ENCODE data around the gene TSSK1B.

TSSK1B gene

GRCh38 chr5:113384782-113385285 is 50.0 kb downstream of the TSSK1B start:
- H3K4me2 ChIP-seq: peak overlapping the region in 8 of 11 experiments; percentile 5 to 68 (median 26); a peak in 10 of 22 replicates
- peaks cover 26 to 39% (median 35%) of the 10 kb centered on the region in 10 experiments; a peak in 19 of 20 replicates for H3K4me1 ChIP-seq
- H3K4me3 ChIP-seq: no peak overlapping the region
- H3K9me3 ChIP-seq (replicated peaks in 1 of 11): 0 out of 22 replicates have a peak, but pooled peaks cover 0 to 5% (median 0%) of the 10 kb centered on the region in 11 experiments
- no peak for TF ChIP-seq Cebpa-rat (IDR thresholded peaks at IDR 0.05)
- 0 out of 22 replicates have a peak, but pooled peaks cover 0 to 5% (median 0%) of the 10 kb centered on the region in 11 experiments for H4K20me1 ChIP-seq
- H3K27ac ChIP-seq: no peak overlapping the region
- peaks cover 0 to 43% (median 0%) of the 10 kb centered on the region in 11 experiments; a peak in 10 of 22 replicates for H3K27me3 ChIP-seq
- H3K36me3 ChIP-seq: no peaks in the 10 kb centered on the region
- H3K9ac ChIP-seq: no peak overlapping the region

- Histone ChIP-seq H3K4me1 (peaks cover 40 to 59% (median 55%) of the 10 kb centered on the region in 10 experiments), H3K9me3 (replicated peaks in 1 of 11) (no peaks in the 10 kb centered on the region), H3K9ac (no peak overlapping the region), H4K20me1 (peaks cover 0 to 15% (median 6%) of the 10 kb centered on the region in 11 experiments; a peak in 12 of 22 replicates), H3K4me2 (peak overlapping the region in 9 of 11 experiments; percentile 12 to 83 (median 37); a peak in 14 of 22 replicates), H3K36me3 (no peaks in the 10 kb centered on the region), H3K27ac (no peak overlapping the region), H3K27me3 (peaks cover 0 to 57% (median 0%) of the 10 kb centered on the region in 11 experiments; a peak in 10 of 22 replicates), H3K4me3 (no peak overlapping the region)
- no peak for TF ChIP-seq Cebpa-rat (IDR thresholded peaks at IDR 0.05)
These were observed 52.1 kb downstream of the TSSK1B start for GRCh38 chr5:113382731-113383130.
